Lung (tissue), 12 donors: ENCODE measurements around the gene CNGB1. TPM values are rescaled to one million over a fixed set of nuclear protein-coding genes. Genes with fewer than 3 reads are reported as not detected.
"Not testable (repeated sequence)": the region's sequence is repeated elsewhere in the genome, so short reads cannot be mapped to it uniquely, and the experiment has no call there.

Experiments
- ATAC-seq: fragments of 200-7000 bp; cut with Tn5 transposase; one replicate; pipeline ENCODE4 v1.9.1; 2020; ENCODE audit warnings: moderate number of reproducible peaks; ENCODE audit not compliant: insufficient read depth, low FRiP score
- DNase-seq, 3 donors: peaks; one replicate each; pipeline ENCODE4 v3.0.0-alpha.2; 2013 to 2017
- H3K27ac ChIP-seq, 2 donors: one replicate each; pipeline ENCODE4 v1.5.1; 2013; ENCODE audit warnings: mild to moderate bottlenecking in 2 of 2, moderate library complexity in 2 of 2, control low read depth in 1 of 2, inconsistent platforms in 1 of 2, low read depth in 1 of 2, low read length in 1 of 2
- H3K27me3 ChIP-seq, 3 donors: one replicate each; pipeline ENCODE4 v1.5.1; 2013; ENCODE audit warnings: low read length in 2 of 3; ENCODE audit not compliant: control insufficient read depth in 3 of 3, insufficient read depth in 3 of 3
- H3K36me3 ChIP-seq, 4 donors: one replicate each; pipeline ENCODE4 v1.5.1; 2013; ENCODE audit warnings: low read length in 4 of 4, mild to moderate bottlenecking in 1 of 4, moderate library complexity in 1 of 4; ENCODE audit not compliant: control insufficient read depth in 4 of 4, insufficient read depth in 4 of 4
- H3K4me1 ChIP-seq, 5 donors: one replicate each; pipeline ENCODE4 v1.5.1; 2013; ENCODE audit warnings: low read length in 5 of 5, mild to moderate bottlenecking in 2 of 5, moderate library complexity in 1 of 5; ENCODE audit not compliant: control insufficient read depth in 5 of 5, insufficient read depth in 5 of 5
- H3K4me3 ChIP-seq: one replicate; pipeline ENCODE4 v1.5.1; 2013; ENCODE audit warnings: mild to moderate bottlenecking, control low read depth, moderate library complexity
- H3K9ac ChIP-seq, 2 donors: one replicate each; pipeline ENCODE4 v1.5.1; 2013; ENCODE audit warnings: low read length in 2 of 2, control low read depth in 1 of 2; ENCODE audit not compliant: insufficient read depth in 1 of 2
- H3K9me3 ChIP-seq, 4 donors: one replicate each; pipeline ENCODE4 v1.5.1; 2013; ENCODE audit warnings: low read length in 3 of 4, mild to moderate bottlenecking in 1 of 4, moderate library complexity in 1 of 4; ENCODE audit not compliant: control insufficient read depth in 4 of 4, insufficient read depth in 3 of 4
- WGBS, 2 donors: extraction: QIAGEN DNeasy Blood & Tissue Kit; methylation state at CpG; one replicate each; pipeline ENCODE4 v1.1.7; 2013; 5-methylcytosine and 5-hydroxymethylcytosine counted together
- polyA plus RNA-seq, 2 donors: library from polyadenylated mRNA; stranded (reverse); fragments of 200-250 nt; gene quantifications; one replicate each; pipeline ENCODE4 v1.2.1, GENCODE V29; 2013
- total RNA-seq, 2 donors: library from RNA; depleted of rRNA in 1 of 2; stranded (reverse); fragments of >200 nt in 1 of 2; gene quantifications; one replicate each; pipeline ENCODE4 v1.2.1, GENCODE V29; 2014 to 2021
- TF ChIP-seq, protein P1 (sequence below): IDR thresholded peaks from 2 replicates; pipeline ENCODE4 v1.5.1; 2012; ENCODE audit warnings: mild to moderate bottlenecking; ENCODE audit errors: control extremely low read depth, extremely low read depth
- donor health status: control.
- donor health status: control.
- donor health status: Bipolar disorder and iron deficiency.
- donor health status: healthy.
- donor health status: DM: yes; HTN: yes; CAD: no.

The CNGB1 gene
- total and polyA plus RNA-seq, 4 donors = 0.14 to 0.43 (median 0.19) TPM

DNA sequence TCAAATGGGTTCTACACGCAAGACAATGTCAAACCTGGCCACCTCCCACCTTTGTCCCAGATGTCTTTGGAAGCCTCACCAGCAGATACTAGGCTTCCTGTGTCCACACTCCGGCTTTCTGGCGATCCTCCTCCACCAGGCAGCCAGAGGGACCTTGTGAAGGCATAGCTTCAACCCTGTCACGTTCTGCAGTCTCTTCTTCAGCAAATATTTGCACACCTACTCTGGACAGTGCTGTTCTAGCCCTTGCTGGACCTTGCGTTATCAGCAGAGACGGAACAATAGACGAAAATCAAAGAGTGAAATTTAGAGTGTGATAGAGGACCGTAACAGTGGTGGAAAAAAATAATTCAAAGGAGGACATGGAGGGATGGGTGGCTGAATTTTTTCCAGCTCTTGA, 130.1 kb downstream of the CNGB1 start:
- TF ChIP-seq, protein P1, sequence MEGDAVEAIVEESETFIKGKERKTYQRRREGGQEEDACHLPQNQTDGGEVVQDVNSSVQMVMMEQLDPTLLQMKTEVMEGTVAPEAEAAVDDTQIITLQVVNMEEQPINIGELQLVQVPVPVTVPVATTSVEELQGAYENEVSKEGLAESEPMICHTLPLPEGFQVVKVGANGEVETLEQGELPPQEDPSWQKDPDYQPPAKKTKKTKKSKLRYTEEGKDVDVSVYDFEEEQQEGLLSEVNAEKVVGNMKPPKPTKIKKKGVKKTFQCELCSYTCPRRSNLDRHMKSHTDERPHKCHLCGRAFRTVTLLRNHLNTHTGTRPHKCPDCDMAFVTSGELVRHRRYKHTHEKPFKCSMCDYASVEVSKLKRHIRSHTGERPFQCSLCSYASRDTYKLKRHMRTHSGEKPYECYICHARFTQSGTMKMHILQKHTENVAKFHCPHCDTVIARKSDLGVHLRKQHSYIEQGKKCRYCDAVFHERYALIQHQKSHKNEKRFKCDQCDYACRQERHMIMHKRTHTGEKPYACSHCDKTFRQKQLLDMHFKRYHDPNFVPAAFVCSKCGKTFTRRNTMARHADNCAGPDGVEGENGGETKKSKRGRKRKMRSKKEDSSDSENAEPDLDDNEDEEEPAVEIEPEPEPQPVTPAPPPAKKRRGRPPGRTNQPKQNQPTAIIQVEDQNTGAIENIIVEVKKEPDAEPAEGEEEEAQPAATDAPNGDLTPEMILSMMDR = no peak
- Histone ChIP-seq H3K27ac (no peak overlapping the region), H3K4me1 (no peaks in the 10 kb centered on the region), H3K9me3 (no peaks in the 10 kb centered on the region), H3K9ac (no peak overlapping the region), H3K27me3 (no peaks in the 10 kb centered on the region), H3K36me3 (no peaks in the 10 kb centered on the region), H3K4me3 (no peak overlapping the region)
- 89 to 91% methylated on average over 8 of the region's 8 CpGs for WGBS, 2 donors
- ATAC-seq (no peak), DNase-seq (no peak)

DNA sequence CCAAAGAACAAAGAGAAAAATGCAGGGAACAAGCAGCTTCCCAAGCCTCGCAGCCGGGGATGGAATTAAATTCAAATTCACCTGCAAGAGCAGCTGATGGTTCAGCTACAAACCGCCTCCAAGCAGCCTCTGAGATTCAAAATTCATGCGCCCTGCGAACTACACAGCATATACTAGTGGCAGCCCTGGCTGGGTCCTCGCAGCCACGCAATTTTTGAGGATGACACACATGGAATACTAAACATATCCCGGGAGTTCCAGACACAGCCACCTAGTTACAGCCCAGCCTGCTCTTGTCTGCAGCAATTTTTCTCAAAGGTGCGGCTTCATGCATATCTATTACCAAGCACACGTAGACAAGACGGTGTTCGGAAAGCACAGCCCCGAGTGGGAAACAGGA, 132.8 kb downstream of the CNGB1 start:
- Histone ChIP-seq H3K9me3 (no peaks in the 10 kb centered on the region), H3K9ac (no peak overlapping the region), H3K27ac (no peak overlapping the region), H3K4me3 (no peak overlapping the region), H3K4me1 (no peaks in the 10 kb centered on the region), H3K27me3 (no peaks in the 10 kb centered on the region), H3K36me3 (no peaks in the 10 kb centered on the region)
- DNase-seq (no peak), ATAC-seq (no peak)
- TF ChIP-seq, protein P1 = no peak
- 81 to 88% methylated on average over 13 of the region's 13 CpGs for WGBS, 2 donors

DNA sequence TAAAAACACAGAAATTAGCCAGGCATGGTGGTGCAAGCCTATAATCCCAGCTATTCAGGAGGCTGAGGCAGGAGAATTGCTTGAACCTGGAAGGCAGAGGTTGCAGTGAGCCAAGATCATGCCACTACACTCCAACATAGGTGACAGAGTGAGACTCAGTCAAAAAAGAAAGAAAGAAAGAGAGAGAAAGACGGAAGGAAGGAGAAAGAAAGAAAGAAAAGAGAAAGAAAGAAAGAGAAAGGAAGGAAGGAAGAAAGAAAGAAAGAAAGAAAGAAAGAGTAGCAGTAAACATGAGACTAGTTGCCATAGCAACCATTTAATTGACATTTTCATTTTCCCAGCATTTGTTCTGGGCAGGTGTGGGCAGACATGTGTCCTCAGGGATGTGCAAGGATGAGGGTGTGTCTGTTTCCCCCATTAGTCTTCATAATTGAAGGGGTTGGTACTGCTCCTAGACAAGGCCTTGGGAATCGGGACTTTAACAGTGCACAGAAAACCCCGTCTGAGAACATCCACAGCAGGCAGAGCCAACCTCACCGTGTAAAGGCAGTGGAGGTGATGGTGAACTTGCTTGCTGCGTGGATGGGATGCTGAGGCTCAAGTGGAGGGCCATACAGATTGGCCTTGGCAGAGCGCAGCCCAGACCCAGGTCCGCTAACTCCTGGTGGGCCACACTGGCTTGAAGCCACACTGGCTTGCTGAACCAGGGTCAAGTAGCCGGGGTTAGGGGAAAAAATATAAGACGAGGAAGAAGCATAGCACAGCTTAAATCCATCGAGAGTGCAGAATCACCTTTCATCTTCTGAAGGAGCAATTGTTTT, 133.4 kb downstream of the CNGB1 start:
- no peak overlapping the region for H3K9ac ChIP-seq
- no peaks in the 10 kb centered on the region for H3K36me3 ChIP-seq
- no peak overlapping the region for H3K27ac ChIP-seq
- no peak overlapping the region for H3K4me3 ChIP-seq
- TF ChIP-seq, protein P1 = no peak
- ATAC-seq (no peak), DNase-seq (no peak)
- 87 to 88% methylated on average over 10 of the region's 10 CpGs for WGBS, 2 donors
- H3K4me1 ChIP-seq = no peaks in the 10 kb centered on the region
- no peaks in the 10 kb centered on the region for H3K27me3 ChIP-seq
- no peaks in the 10 kb centered on the region for H3K9me3 ChIP-seq

DNA sequence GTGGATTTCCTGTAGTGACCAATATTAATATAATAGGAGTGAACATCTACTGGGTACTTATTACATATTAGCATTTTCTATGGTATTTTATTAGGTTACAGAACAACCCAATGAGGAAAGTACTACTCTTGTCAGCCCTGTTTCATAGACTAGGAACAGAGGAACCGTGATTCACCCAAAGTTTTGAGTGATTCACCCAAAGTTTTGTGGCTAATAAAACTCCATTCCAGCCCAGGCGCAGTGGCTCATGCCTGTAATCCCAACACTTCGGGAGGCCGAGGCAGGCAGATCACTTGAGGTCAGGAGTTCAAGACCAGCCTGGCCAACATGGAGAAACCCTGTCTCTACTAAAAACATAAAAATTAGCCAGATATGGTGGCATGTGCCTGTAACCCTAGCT, 135.5 kb downstream of the CNGB1 start:
- H3K4me1 ChIP-seq, H3K27me3 ChIP-seq, H3K36me3 ChIP-seq, H3K9me3 ChIP-seq, DNase-seq, H3K27ac ChIP-seq, ATAC-seq, H3K4me3 ChIP-seq, H3K9ac ChIP-seq: not testable (repeated sequence)
- WGBS, 2 donors = 86 to 93% methylated on average over 4 of the region's 4 CpGs
